ENCODE measurements around the gene CTXN1.

DNA sequence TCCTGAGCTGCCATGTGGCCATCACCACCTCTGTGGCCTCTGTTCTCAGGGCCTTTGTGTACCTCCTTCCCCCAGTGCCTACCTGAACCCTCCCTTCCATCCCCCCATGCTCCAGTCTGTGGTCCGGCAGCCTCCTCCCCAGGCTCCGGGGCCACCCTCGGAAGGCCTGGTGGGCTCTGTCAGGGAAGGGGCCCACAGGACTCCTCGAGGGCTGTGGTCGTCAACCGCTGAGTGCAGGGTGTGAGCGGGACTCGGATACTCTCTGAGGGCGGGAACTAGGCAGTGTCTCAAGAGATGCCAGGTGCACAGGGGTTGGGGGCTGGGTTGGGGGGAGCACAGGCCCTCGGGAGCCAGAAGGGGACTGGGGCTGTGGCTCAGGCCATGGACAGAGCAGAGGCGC lies 18.4 kb downstream of the CTXN1 start:
- no peak for TF ChIP-seq EP300 (IDR thresholded peaks at IDR 0.05)
- TF ChIP-seq, protein P1, sequence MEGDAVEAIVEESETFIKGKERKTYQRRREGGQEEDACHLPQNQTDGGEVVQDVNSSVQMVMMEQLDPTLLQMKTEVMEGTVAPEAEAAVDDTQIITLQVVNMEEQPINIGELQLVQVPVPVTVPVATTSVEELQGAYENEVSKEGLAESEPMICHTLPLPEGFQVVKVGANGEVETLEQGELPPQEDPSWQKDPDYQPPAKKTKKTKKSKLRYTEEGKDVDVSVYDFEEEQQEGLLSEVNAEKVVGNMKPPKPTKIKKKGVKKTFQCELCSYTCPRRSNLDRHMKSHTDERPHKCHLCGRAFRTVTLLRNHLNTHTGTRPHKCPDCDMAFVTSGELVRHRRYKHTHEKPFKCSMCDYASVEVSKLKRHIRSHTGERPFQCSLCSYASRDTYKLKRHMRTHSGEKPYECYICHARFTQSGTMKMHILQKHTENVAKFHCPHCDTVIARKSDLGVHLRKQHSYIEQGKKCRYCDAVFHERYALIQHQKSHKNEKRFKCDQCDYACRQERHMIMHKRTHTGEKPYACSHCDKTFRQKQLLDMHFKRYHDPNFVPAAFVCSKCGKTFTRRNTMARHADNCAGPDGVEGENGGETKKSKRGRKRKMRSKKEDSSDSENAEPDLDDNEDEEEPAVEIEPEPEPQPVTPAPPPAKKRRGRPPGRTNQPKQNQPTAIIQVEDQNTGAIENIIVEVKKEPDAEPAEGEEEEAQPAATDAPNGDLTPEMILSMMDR (IDR thresholded peaks at IDR 0.05) = no peak
